DOHH2 (cell line): ENCODE results near the gene PDE1C.

ENCODE experiments used
- EZH2phosphoT487 ChIP-seq: fragments of 200-600 bp; sonication (generic); IDR thresholded peaks from 2 replicates; pipeline ENCODE4 v1.6.1; 2017; ENCODE audit warnings: borderline replicate concordance, mild to moderate bottlenecking, antibody characterized with exemption, low read length, moderate library complexity, mixed read lengths
- TF ChIP-seq, protein P1 (sequence below): fragments of 200-600 bp; sonication (generic); IDR thresholded peaks from one replicate; pipeline ENCODE4 v1.5.1; 2014; ENCODE audit warnings: antibody characterized with exemption, mild to moderate bottlenecking, low read depth, low read length; ENCODE audit not compliant: poor library complexity, severe bottlenecking

DNA sequence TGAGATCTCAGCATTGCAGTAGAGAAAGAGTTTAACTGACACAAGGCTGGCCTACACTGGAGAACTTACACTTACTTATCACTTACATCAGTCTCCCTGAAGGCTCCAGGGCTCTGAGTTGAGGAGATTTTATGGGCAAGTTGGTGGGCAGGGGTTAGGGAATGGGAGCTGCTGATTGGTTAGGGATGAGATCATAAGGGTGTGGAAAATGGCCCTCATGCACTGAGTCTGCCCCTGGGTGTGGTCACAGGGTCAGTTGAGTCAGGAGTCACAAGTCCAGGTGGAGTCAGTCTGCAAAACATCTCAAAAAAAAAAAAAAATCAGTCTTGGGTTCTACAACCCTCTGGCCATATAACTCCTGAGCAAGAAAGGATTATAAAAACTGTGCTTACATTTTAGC lies 322.7 kb downstream of the PDE1C start:
- TF ChIP-seq, protein P1, sequence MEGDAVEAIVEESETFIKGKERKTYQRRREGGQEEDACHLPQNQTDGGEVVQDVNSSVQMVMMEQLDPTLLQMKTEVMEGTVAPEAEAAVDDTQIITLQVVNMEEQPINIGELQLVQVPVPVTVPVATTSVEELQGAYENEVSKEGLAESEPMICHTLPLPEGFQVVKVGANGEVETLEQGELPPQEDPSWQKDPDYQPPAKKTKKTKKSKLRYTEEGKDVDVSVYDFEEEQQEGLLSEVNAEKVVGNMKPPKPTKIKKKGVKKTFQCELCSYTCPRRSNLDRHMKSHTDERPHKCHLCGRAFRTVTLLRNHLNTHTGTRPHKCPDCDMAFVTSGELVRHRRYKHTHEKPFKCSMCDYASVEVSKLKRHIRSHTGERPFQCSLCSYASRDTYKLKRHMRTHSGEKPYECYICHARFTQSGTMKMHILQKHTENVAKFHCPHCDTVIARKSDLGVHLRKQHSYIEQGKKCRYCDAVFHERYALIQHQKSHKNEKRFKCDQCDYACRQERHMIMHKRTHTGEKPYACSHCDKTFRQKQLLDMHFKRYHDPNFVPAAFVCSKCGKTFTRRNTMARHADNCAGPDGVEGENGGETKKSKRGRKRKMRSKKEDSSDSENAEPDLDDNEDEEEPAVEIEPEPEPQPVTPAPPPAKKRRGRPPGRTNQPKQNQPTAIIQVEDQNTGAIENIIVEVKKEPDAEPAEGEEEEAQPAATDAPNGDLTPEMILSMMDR, result no peak
- TF ChIP-seq EZH2phosphoT487, result no peak
